AG08395 (cell line): ENCODE measurements around the gene RFC4.

ENCODE experiments used
- DNase-seq: peaks from one replicate; pipeline ENCODE4 v3.0.0; 2012; ENCODE audit warnings: mixed read lengths, low spot score

RFC4 gene

GRCh38 chr3:186787642-186788481, 18.4 kb downstream of the RFC4 start:
- DNase-seq = no peak

- DNase-seq = no peak
Measured at GRCh38 chr3:186786922-186787321, 19.4 kb downstream of the RFC4 start.

- DNase-seq = no peak
Measured at GRCh38 chr3:186785495-186786018, 20.7 kb downstream of the RFC4 start.

GRCh38 chr3:186784820-186785494, 21.3 kb downstream of the RFC4 start:
- no peak for DNase-seq

- peak; percentile 85 for DNase-seq
Measured at GRCh38 chr3:186783731-186784515, 22.4 kb downstream of the RFC4 start.

- peak; percentile 94 for DNase-seq
Measured at GRCh38 chr3:186783058-186783730, 23.1 kb downstream of the RFC4 start, which contains the start of gene EIF4A2. EIF4A2 (plus strand) TSS chr3:186783577; CDS start chr3:186783611, 34 bp downstream.

- no peak for DNase-seq
Measured at GRCh38 chr3:186782542-186783057, 23.7 kb downstream of the RFC4 start.

- no peak for DNase-seq
Measured at GRCh38 chr3:186779204-186779603, 27.1 kb downstream of the RFC4 start.

- no peak for DNase-seq
Measured at GRCh38 chr3:186775999-186776398, 30.3 kb downstream of the RFC4 start.

GRCh38 chr3:186772701-186773417, 33.4 kb downstream of the RFC4 start:
- peak; percentile 74 for DNase-seq

- no peak for DNase-seq
Measured at GRCh38 chr3:186772281-186772694, 34.0 kb downstream of the RFC4 start.

GRCh38 chr3:186760897-186761447, 45.3 kb downstream of the RFC4 start:
- DNase-seq = no peak

GRCh38 chr3:186760141-186760833, 46.0 kb downstream of the RFC4 start:
- DNase-seq = no peak

GRCh38 chr3:186759231-186759930, 46.9 kb downstream of the RFC4 start:
- no peak for DNase-seq

GRCh38 chr3:186757686-186758220, 48.5 kb downstream of the RFC4 start:
- no peak for DNase-seq

- DNase-seq = no peak
Measured at GRCh38 chr3:186757214-186757613, 49.1 kb downstream of the RFC4 start.

GRCh38 chr3:186754871-186755270, 51.4 kb downstream of the RFC4 start:
- no peak for DNase-seq

GRCh38 chr3:186754006-186754405, 52.3 kb downstream of the RFC4 start:
- no peak for DNase-seq

- DNase-seq = no peak
Measured at GRCh38 chr3:186751480-186751879, 54.8 kb downstream of the RFC4 start.
